HG02981 (cell line): ENCODE measurements around the gene PPM1J.
A peak's percentile ranks its signal among the peaks of the same experiment; 100 is the strongest.
"Not testable (repeated sequence)": the region's sequence is repeated elsewhere in the genome, so short reads cannot be mapped to it uniquely, and the experiment has no call there.

Experiments used
- ATAC-seq: cut with Tn5 transposase; IDR thresholded peaks from one replicate; pipeline ENCODE4 v1.9.1; 2021; ENCODE audit warnings: mild to moderate bottlenecking, moderate library complexity; ENCODE audit not compliant: unreplicated experiment

Gene PPM1J

GRCh38 chr1:112715264-112716053 is at the start of gene PPM1J:
Gene PPM1J, minus strand, starts transcription at chr1:112715332. Its CDS starts 31 bp downstream, at chr1:112715301.
- peak; percentile 77 for ATAC-seq

- no peak for ATAC-seq
These were observed 47.7 kb upstream of the PPM1J start for GRCh38 chr1:112762541-112763500.

- ATAC-seq = no peak
These were observed 46.8 kb upstream of the PPM1J start for GRCh38 chr1:112761714-112762480.

GRCh38 chr1:112759228-112759627 is 44.1 kb upstream of the PPM1J start:
- no peak for ATAC-seq

- no peak for ATAC-seq
These were observed 39.0 kb upstream of the PPM1J start for GRCh38 chr1:112754116-112754628.

- ATAC-seq = no peak
These were observed 33.3 kb upstream of the PPM1J start for GRCh38 chr1:112748396-112748795.

- no peak for ATAC-seq
These were observed 29.0 kb upstream of the PPM1J start for GRCh38 chr1:112744009-112744578.

GRCh38 chr1:112743174-112744008 is 28.3 kb upstream of the PPM1J start:
- no peak for ATAC-seq

GRCh38 chr1:112737573-112737972 is 22.4 kb upstream of the PPM1J start:
- ATAC-seq = no peak

GRCh38 chr1:112735752-112736151 is 20.6 kb upstream of the PPM1J start:
- ATAC-seq = no peak

- ATAC-seq = no peak
These were observed 16.3 kb upstream of the PPM1J start for GRCh38 chr1:112731451-112731850.

GRCh38 chr1:112729909-112730308 is 14.8 kb upstream of the PPM1J start:
- no peak for ATAC-seq

GRCh38 chr1:112729011-112729410 is 13.9 kb upstream of the PPM1J start:
- not testable (repeated sequence) for ATAC-seq

GRCh38 chr1:112728306-112728971 is 13.3 kb upstream of the PPM1J start:
- not testable (repeated sequence) for ATAC-seq

- no peak for ATAC-seq
These were observed 12.6 kb upstream of the PPM1J start for GRCh38 chr1:112727716-112728115.

GRCh38 chr1:112724240-112724639 is 9.1 kb upstream of the PPM1J start:
- not testable (repeated sequence) for ATAC-seq

- ATAC-seq = no peak
These were observed 8.3 kb upstream of the PPM1J start for GRCh38 chr1:112723511-112723839.

- no peak for ATAC-seq
These were observed 7.7 kb upstream of the PPM1J start for GRCh38 chr1:112722601-112723510.
